AG09319 (cell line): ENCODE results near the gene SLC32A1.

ENCODE experiments used
- DNase-seq: peaks from one replicate; pipeline ENCODE4 v3.0.0-alpha.2; 2010; ENCODE audit warnings: low read depth; ENCODE audit errors: extremely low read depth
- CTCF ChIP-seq: IDR thresholded peaks from 2 replicates; pipeline ENCODE4 v1.5.1; 2011; ENCODE audit warnings: low read depth, mild to moderate bottlenecking, inconsistent platforms, low read length, moderate library complexity

SLC32A1 gene

GRCh38 chr20:38747495-38748096 lies 23.3 kb downstream of the SLC32A1 start:
- no peak for TF ChIP-seq CTCF
- no peak for DNase-seq

DNA sequence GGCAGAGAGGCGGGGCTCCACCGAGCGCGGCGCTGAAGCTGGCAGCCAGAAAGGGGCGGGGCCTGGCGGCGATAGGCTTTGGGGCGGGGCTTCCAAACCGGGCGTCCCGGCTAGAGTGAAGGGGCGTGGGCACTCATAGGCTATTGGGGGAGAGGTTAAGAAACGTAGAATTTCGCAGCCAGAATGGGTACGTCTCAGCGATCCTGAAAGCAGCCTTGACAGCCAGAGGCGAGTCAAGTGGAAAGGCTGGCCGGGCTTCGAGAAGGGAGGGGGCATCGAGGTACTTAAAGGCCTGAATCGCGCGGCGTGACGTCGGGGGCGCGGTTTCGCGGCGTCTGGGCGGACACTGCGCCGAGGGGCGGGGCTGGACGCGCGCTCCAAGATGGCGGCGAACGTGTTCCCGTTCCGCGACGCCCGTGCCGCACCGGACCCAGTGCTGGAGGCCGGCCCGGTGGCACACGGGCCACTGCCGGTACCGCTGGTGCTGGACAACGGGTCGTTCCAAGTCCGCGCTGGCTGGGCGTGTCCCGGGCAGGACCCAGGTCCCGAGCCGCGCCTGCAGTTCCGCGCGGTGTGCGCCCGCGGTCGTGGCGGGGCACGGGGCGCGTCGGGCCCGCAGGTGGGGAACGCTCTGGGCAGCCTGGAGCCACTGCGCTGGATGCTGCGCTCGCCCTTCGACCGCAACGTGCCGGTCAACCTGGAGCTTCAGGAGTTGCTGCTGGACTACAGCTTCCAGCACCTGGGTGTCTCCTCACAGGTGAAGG lies 24.0 kb downstream of the SLC32A1 start, which contains the start of gene ACTR5:
Gene ACTR5 (plus strand): TSS at position 364 of the 764 bp plus-strand sequence. CDS start 19 bp downstream, at position 383.
- TF ChIP-seq CTCF = no peak
- DNase-seq = peak; percentile 46

GRCh38 chr20:38748861-38749149 lies 24.5 kb downstream of the SLC32A1 start:
- no peak for TF ChIP-seq CTCF
- no peak for DNase-seq

DNA sequence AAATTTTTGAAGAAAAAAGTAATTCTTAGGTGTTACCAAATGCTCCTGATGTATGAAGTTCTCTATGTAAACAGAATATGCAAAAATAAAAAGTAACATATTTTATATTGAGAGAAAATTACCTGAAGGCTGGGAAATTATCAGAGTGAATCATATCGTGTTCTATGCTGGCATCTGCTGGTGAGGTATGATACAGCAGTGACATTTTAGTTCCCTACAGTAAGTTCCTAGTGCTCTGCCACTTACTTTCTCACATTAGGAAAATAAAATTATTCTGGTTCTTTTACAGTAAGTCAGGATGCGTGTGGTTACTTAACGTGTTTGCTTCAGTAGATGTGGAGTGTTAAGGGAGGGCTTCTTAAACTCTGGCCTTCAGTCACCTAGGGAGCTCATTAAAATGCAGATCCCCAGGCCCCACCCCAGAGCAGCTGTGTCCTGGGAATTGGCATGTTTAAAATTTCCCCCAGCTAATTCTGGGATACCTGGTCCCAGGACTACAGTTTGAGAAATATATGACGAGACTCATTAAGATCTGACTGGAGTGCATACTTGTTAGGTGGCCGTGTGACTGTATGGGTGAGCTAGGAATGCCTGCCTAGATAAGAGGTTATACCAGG lies 27.2 kb downstream of the SLC32A1 start:
- no peak for DNase-seq

GRCh38 chr20:38752029-38752428 lies 27.7 kb downstream of the SLC32A1 start:
- no peak for DNase-seq
- no peak for TF ChIP-seq CTCF

More for the DNA sequence above, 27.2 kb downstream of the SLC32A1 start:
- TF ChIP-seq CTCF = peak; percentile 63

- TF ChIP-seq CTCF = no peak
- no peak for DNase-seq
These were observed 30.6 kb downstream of the SLC32A1 start for GRCh38 chr20:38754924-38755323.

- no peak for TF ChIP-seq CTCF
- no peak for DNase-seq
These were observed 31.1 kb downstream of the SLC32A1 start for GRCh38 chr20:38755324-38755910.
